ENCODE results near the gene ANXA2R.

The ANXA2R gene

GRCh38 chr5:42995360-42995751, 44.8 kb downstream of the ANXA2R start:
- no peak for DNase-seq

DNA sequence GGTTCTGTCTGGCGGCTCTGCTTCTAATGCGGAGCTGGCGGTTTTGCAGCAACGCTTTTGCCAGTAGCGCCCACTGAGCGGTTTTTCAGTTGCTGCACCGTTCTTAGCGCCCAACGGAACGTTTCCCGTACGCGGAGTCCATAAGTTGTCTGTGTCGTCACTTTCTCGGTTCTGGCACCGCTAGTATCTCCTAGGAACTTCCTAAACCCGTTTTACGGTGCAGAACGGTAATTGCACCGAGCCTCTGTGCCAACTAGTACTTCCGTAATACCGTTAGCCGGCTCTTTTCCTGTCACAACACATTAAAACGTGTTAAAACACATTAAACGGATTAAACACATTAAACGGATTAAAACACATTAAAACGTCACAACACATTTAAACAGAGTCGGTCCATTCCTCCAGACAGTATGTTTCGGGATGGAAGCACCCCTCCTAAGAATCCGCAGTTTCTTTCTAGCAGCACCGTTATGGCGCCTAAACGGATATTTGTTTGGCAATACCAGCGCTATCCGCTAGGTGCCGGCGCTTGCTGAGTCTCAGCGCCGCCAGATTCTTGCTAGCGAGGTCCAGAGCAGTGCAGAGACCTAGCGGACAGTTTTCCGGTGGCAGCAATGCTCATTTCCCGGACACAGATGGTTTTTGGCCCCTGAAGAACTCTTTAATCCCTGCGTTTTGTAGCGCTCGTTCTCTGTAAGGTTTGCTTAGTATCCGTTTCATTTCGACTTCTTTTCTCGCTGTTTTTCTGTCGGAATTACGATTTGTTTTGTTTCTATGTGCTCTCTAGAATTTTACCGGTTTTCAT, 45.4 kb downstream of the ANXA2R start:
- DNase-seq: peak; percentile 86 to 91

DNA sequence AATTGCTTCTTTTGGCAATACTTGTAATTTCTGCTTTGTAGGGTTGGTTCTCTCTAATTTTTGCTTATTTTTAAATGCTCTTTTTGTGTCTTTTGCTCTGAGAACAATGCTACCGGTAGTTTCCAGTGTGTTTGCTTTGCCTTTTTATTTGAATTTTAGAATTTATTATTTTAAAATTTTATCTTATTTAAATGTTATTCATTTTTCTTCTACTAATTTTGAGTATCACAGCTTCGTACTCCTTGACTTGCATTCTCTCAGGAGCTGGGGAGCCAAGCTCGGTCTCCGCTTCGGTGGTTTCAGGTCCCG, 45.9 kb downstream of the ANXA2R start:
- no peak for DNase-seq

DNA sequence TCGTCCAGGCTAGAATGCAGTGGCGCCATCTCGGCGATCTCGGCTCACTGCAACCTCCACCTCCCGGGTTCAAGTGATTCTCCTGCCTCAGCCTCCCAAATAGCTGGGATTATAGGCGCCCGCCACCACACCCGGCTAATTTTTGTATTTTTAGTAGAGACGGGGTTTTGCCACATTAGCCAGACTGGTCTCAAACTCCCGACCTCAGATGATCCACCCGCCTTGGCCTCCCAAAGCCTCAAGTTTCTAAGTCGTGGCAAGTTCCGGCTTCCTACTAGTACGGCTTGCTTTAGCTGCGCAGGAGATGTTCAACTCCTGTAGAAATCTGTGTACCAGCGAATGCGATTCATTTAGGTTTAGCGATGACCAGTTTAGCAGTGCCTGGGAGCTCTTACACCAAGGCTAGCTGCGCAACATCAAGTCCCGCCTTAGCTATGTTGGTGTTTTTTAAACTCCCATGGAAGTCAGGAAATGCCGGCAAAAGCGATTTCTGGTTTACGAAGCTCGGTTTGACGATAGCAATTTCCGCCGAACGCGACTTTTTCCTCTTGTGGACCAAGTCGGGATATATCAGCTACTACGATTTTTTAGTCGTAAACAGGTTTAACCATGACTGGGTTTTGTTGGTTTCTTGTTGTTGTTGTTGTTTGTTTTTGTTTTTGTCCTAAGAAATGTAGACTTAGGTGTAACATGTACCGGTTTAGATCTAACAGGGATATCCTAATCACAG, 46.4 kb downstream of the ANXA2R start:
- peak; percentile 51 to 59 for DNase-seq

GRCh38 chr5:42992088-42992879, 47.8 kb downstream of the ANXA2R start:
- peak; percentile 68 to 76 for DNase-seq

- DNase-seq: no peak
Observed at GRCh38 chr5:42991404-42992087, 48.6 kb downstream of the ANXA2R start.

- no peak for DNase-seq
Observed at GRCh38 chr5:42990892-42991291, 49.2 kb downstream of the ANXA2R start.

Measured in activated CD4-positive, alpha-beta T cell treated with anti-CD3 and anti-CD28 coated beads, Interleukin-2, amount 50 U/mL, for 48 hours (primary cell).